ENCODE measurements around the gene POP4. TPM values are rescaled to one million over a fixed set of nuclear protein-coding genes. Genes with fewer than 3 reads are reported as not detected.
A peak's percentile ranks its signal among the peaks of the same experiment; 100 is the strongest.
"Not testable (repeated sequence)": the region's sequence is repeated elsewhere in the genome, so short reads cannot be mapped to it uniquely, and the experiment has no call there.

The POP4 gene
- total RNA-seq, 1 donor from 2014 or later, result 52.7 TPM

DNA sequence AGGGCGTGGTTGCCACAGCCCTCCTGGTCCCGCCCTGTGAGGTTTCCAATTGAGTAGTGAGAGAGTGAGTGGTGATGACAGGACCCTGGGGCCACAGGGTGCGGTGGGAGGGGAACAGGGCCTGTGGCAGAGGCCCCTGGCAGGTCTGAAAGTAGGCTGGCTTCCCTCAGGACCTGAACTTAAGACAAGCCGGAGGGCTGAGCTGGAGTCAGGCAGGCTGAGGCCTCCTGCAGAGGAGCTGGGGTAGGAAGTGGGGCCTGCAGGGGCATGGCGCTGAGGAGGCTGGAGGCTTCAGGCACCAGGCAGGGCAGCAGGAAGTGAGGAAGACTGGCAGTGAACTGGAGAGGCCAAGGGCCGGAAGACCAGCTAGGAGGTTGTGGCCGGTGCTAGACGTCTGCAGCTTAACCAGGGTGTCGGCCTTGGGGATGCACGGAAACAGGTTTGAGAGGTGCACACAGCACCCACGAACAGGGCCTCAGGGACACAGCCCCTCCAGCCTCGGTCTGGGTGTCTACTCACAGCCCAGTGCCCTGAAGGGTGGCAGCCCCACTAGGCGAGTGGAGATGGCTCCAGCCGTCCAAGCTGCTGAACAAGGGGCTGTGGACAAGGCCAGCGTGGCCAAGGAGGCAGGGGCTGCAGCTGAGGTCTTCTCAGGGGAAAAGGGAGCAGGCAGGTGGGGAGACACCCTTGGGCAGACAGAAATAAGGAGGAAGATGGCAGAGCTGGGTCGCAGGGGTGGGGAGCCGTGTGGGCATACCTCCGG, 17.8 kb downstream of the POP4 start:
- H3K4me3 Mint-ChIP-seq (ENCODE audit: low read depth), result no peak overlapping the region
- H3K36me3 Mint-ChIP-seq (ENCODE audit: insufficient read depth), result no peaks in the 10 kb centered on the region
- DNase-seq (ENCODE audit: low spot score, unreplicated experiment), result no peak
- TF ChIP-seq, protein P1, sequence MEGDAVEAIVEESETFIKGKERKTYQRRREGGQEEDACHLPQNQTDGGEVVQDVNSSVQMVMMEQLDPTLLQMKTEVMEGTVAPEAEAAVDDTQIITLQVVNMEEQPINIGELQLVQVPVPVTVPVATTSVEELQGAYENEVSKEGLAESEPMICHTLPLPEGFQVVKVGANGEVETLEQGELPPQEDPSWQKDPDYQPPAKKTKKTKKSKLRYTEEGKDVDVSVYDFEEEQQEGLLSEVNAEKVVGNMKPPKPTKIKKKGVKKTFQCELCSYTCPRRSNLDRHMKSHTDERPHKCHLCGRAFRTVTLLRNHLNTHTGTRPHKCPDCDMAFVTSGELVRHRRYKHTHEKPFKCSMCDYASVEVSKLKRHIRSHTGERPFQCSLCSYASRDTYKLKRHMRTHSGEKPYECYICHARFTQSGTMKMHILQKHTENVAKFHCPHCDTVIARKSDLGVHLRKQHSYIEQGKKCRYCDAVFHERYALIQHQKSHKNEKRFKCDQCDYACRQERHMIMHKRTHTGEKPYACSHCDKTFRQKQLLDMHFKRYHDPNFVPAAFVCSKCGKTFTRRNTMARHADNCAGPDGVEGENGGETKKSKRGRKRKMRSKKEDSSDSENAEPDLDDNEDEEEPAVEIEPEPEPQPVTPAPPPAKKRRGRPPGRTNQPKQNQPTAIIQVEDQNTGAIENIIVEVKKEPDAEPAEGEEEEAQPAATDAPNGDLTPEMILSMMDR (IDR thresholded peaks at IDR 0.05; ENCODE audit: unreplicated experiment), result no peak
- H3K27ac Mint-ChIP-seq, result peak overlapping the region; percentile 99
- H3K27me3 Mint-ChIP-seq, result peaks cover 4% of the 10 kb centered on the region
- H3K9me3 Mint-ChIP-seq (ENCODE audit: low read depth), result no peaks in the 10 kb centered on the region
- H3K4me1 Mint-ChIP-seq (ENCODE audit: low read depth), result peaks cover 23% of the 10 kb centered on the region

DNA sequence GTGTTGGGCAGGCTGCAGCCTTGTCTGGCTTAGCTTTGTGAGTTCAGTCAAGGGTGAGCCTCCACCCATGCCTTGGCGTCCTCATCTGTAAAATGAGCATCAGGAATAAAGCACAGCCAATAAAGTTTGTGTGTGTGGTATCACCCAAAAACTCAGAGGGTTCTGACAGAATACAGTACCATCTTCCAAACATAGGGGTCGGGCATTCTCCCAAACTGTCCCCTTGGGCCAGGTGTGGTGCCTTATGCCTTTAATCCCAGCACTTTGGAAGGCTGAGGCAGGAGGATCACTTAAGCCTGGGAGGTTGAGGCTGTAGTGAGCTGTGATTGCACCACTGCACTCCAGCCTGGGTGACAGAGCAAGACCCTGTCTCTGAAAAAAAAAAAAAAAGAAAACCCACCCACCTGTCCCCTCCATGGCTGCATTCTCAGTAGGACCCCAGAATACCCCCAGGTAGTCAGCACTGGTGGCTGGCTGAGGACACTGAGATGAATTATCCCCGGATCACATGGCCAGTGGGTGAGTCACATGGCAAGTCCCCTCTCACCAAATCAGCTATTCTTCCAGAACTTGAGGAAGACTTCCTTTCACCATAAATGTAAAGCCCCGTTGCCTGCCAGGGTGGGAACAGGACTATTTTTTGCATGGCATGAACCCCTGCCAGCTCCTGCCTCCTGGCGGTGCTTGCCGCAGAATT, 18.6 kb downstream of the POP4 start:
- Mint-ChIP-seq H3K4me3 (ENCODE audit: low read depth) (no peak overlapping the region), H3K27ac (peak overlapping the region; percentile 99), H3K9me3 (ENCODE audit: low read depth) (no peaks in the 10 kb centered on the region), H3K36me3 (ENCODE audit: insufficient read depth) (no peaks in the 10 kb centered on the region), H3K4me1 (ENCODE audit: low read depth) (peaks cover 23% of the 10 kb centered on the region), H3K27me3 (peaks cover 4% of the 10 kb centered on the region)
- no peak for DNase-seq (ENCODE audit: low spot score, unreplicated experiment)
- TF ChIP-seq, protein P1 (IDR thresholded peaks at IDR 0.05; ENCODE audit: unreplicated experiment), result no peak

DNA sequence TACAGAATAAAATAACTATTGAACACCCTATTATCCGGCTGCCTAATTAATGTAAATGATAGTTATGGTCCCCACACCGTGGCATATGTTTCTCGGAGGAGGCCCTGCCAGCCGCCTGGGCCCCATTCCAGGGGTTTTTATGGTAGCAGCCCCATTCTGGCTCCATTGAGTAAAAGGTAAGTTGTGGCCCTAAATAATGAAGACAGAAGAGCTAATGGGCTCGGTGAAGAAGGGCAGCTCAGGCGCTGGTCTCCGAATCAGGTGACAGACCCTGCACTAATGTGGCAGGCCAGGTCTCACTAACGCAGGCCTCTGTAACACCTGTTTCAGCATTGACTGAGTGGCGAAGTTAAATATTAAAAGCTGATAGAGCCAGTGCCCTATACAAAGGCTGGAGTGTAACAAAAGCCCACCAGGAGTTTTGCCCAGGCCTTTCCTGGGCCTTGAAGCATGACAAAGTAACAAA, 19.1 kb downstream of the POP4 start:
- peak; percentile 26 for DNase-seq (ENCODE audit: low spot score, unreplicated experiment)
- Mint-ChIP-seq H3K27ac (peak overlapping the region; percentile 99), H3K4me1 (ENCODE audit: low read depth) (peaks cover 23% of the 10 kb centered on the region), H3K36me3 (ENCODE audit: insufficient read depth) (no peaks in the 10 kb centered on the region), H3K9me3 (ENCODE audit: low read depth) (no peaks in the 10 kb centered on the region), H3K27me3 (peaks cover 4% of the 10 kb centered on the region), H3K4me3 (ENCODE audit: low read depth) (peak overlapping the region; percentile 11)
- TF ChIP-seq, protein P1 (IDR thresholded peaks at IDR 0.05; ENCODE audit: unreplicated experiment), result no peak

DNA sequence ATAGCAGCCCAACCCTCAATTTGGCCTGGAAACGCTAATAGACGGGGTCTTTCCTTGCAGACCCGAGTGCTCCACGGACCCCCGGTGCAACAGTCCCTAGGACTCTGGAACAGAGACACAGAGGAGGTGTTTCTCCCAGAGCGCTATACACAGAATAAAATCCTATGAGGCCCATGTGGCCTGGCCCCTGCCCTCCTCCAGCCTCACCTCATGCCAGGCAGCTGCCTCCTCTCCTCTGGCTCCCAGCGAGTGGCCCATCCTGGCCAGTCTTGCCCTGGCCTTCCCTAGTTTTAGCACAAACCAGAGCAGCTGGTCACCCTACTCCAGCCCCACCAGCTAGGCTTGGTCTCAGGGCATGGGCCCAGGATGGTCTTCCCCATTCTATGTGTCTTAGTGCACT, 20.3 kb downstream of the POP4 start:
- peaks cover 23% of the 10 kb centered on the region for H3K4me1 Mint-ChIP-seq (ENCODE audit: low read depth)
- H3K4me3 Mint-ChIP-seq (ENCODE audit: low read depth), result no peak overlapping the region
- H3K27me3 Mint-ChIP-seq, result no peaks in the 10 kb centered on the region
- peak overlapping the region; percentile 99 for H3K27ac Mint-ChIP-seq
- no peak for DNase-seq (ENCODE audit: low spot score, unreplicated experiment)
- no peaks in the 10 kb centered on the region for H3K36me3 Mint-ChIP-seq (ENCODE audit: insufficient read depth)
- TF ChIP-seq, protein P1 (IDR thresholded peaks at IDR 0.05; ENCODE audit: unreplicated experiment), result no peak
- no peaks in the 10 kb centered on the region for H3K9me3 Mint-ChIP-seq (ENCODE audit: low read depth)

DNA sequence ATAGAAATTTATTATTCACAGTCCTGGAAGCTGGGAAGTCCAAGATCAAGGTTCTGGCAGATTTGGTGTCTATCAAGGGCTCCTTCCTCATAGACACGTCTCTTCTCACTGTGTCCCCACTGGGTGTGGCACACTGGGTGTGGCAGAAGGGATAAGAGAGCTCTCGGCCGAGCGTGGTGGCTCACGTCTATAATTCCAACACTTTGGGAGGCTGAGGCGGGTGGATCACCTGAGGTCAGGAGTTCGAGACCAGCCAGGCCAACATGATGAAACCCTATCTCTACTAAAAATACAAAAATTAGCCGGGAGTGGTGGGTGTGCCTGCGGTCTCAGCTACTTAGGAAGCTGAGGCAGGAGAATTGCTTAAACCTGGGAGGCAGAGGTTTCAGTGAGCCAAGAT, 20.7 kb downstream of the POP4 start:
- Mint-ChIP-seq H3K27ac (peak overlapping the region; percentile 99), H3K4me1 (ENCODE audit: low read depth) (peaks cover 23% of the 10 kb centered on the region)
- H3K9me3 Mint-ChIP-seq (ENCODE audit: low read depth); DNase-seq (ENCODE audit: low spot score, unreplicated experiment); H3K36me3 Mint-ChIP-seq (ENCODE audit: insufficient read depth); H3K27me3 Mint-ChIP-seq; H3K4me3 Mint-ChIP-seq (ENCODE audit: low read depth): not testable (repeated sequence)

Measured in progenitor cell of endocrine pancreas (in vitro differentiated cells).